HG02852 (cell line): ENCODE measurements around the gene PEX11A.
"Not testable (repeated sequence)": the region's sequence is repeated elsewhere in the genome, so short reads cannot be mapped to it uniquely, and the experiment has no call there.

ENCODE experiments used
- ATAC-seq: cut with Tn5 transposase; IDR thresholded peaks from one replicate; pipeline ENCODE4 v1.9.1; 2021; ENCODE audit warnings: mild to moderate bottlenecking, moderate library complexity; ENCODE audit not compliant: unreplicated experiment

PEX11A gene

GRCh38 chr15:89690276-89691218, at the start of gene PEX11A, which contains the start of gene WDR93:
Gene PEX11A (minus strand): TSS chr15:89690754. CDS start chr15:89690632, 122 bp downstream.
Gene WDR93 (plus strand): TSS chr15:89690811. CDS start chr15:89701747, 10,936 bp downstream.
- ATAC-seq, result peak; percentile 91

- no peak for ATAC-seq
Observed at GRCh38 chr15:89740137-89740536, 49.6 kb upstream of the PEX11A start.

- ATAC-seq, result no peak
Observed at GRCh38 chr15:89735773-89736172, 45.2 kb upstream of the PEX11A start.

- ATAC-seq, result no peak
Observed at GRCh38 chr15:89732451-89733172, 42.1 kb upstream of the PEX11A start.

- ATAC-seq, result no peak
Observed at GRCh38 chr15:89731275-89731674, 40.7 kb upstream of the PEX11A start.

- no peak for ATAC-seq
Observed at GRCh38 chr15:89728254-89728653, 37.7 kb upstream of the PEX11A start.

GRCh38 chr15:89725064-89725463, 34.5 kb upstream of the PEX11A start:
- ATAC-seq, result no peak

- no peak for ATAC-seq
Observed at GRCh38 chr15:89724621-89725020, 34.1 kb upstream of the PEX11A start.

- ATAC-seq, result no peak
Observed at GRCh38 chr15:89723031-89723430, 32.5 kb upstream of the PEX11A start.

GRCh38 chr15:89714775-89715174, 24.2 kb upstream of the PEX11A start:
- no peak for ATAC-seq

GRCh38 chr15:89707577-89707976, 17.0 kb upstream of the PEX11A start:
- ATAC-seq, result no peak

- no peak for ATAC-seq
Observed at GRCh38 chr15:89704411-89704810, 13.9 kb upstream of the PEX11A start.

- ATAC-seq, result no peak
Observed at GRCh38 chr15:89695198-89695597, 4.6 kb upstream of the PEX11A start.

GRCh38 chr15:89693696-89694095, 3.1 kb upstream of the PEX11A start:
- no peak for ATAC-seq

GRCh38 chr15:89693091-89693490, 2.5 kb upstream of the PEX11A start:
- no peak for ATAC-seq

- not testable (repeated sequence) for ATAC-seq
Observed at GRCh38 chr15:89689930-89690275, 651 bp downstream of the PEX11A start.

GRCh38 chr15:89686522-89686921, 4.0 kb downstream of the PEX11A start:
- no peak for ATAC-seq

- no peak for ATAC-seq
Observed at GRCh38 chr15:89685995-89686394, 4.6 kb downstream of the PEX11A start.

GRCh38 chr15:89681146-89681545, 9.4 kb downstream of the PEX11A start:
- no peak for ATAC-seq

GRCh38 chr15:89680282-89680873, 10.2 kb downstream of the PEX11A start:
- no peak for ATAC-seq

- ATAC-seq, result no peak
Observed at GRCh38 chr15:89679212-89679611, 11.3 kb downstream of the PEX11A start, which contains the start of gene PLIN1. Gene PLIN1 (minus strand): TSS chr15:89679367. CDS start chr15:89677489, 1,878 bp downstream.
